ENCODE data around the gene NHS.

- TF ChIP-seq CTCF (IDR thresholded peaks at IDR 0.05) (peak; percentile 35 to 49 (median 40)), POLR2A (IDR thresholded peaks at IDR 0.05) (no peak)
These were observed 160.2 kb downstream of the NHS start for GRCh38 chrX:17535229-17535628.
